IMR-90 (cell line): ENCODE results near the gene PRR27. TPM values are rescaled to one million over a fixed set of nuclear protein-coding genes. Genes with fewer than 3 reads are reported as not detected.

Experiments used
- ATAC-seq: fragments of 200-7000 bp; cut with Tn5 transposase; 2 replicates; pipeline ENCODE4 v1.9.1; 2020; ENCODE audit warnings: low read depth, mild to moderate bottlenecking, moderate library complexity
- BruUV-seq: library from RNA; stranded (reverse); fragments of 400-500 nt; replicated peaks from 2 replicates; lab custom pipeline; 2021; lab: Mats Ljungman, UMichigan
- CTCF ChIA-PET: fragments of 300-600 bp; formaldehyde crosslinking; extraction: SDS; loops from one replicate; lab custom pipeline; 2021; ENCODE audit warnings: antibody characterized with exemption; lab: Yijun Ruan, JAX
- POLR2A ChIA-PET: fragments of 300-600 bp; sonication (Branson Sonifier 250); formaldehyde crosslinking; loops from one replicate; lab custom pipeline; 2022; ENCODE audit warnings: antibody characterized with exemption; ENCODE audit not compliant: unreplicated experiment; lab: Charles Lee
- DNase-seq: peaks from one replicate; pipeline ENCODE4 v3.0.0; 2013
- H2AFZ ChIP-seq: replicated peaks from 2 replicates; pipeline ENCODE3; 2013; ENCODE audit warnings: low read length, mild to moderate bottlenecking; ENCODE audit not compliant: poor library complexity
- H2AK5ac ChIP-seq: 2 replicates; pipeline ENCODE4 v1.6.1; 2013; ENCODE audit warnings: low read depth, low read length, inconsistent platforms
- H2AK9ac ChIP-seq: replicated peaks from 2 replicates; pipeline ENCODE3; 2013; ENCODE audit warnings: mild to moderate bottlenecking, low read depth, low read length, moderate library complexity; ENCODE audit not compliant: poor library complexity
- H2BK120ac ChIP-seq: 2 replicates; pipeline ENCODE4 v1.6.1; 2013; ENCODE audit warnings: low read depth, low read length, inconsistent platforms
- H2BK15ac ChIP-seq: 3 replicates; pipeline ENCODE4 v1.6.1; 2013; ENCODE audit warnings: low read depth, low read length, inconsistent platforms
- H2BK20ac ChIP-seq: 2 replicates; pipeline ENCODE4 v1.6.1; 2013; ENCODE audit warnings: low read depth, mild to moderate bottlenecking, inconsistent platforms, low read length, moderate library complexity
- H2BK5ac ChIP-seq: 2 replicates; pipeline ENCODE4 v1.6.1; 2013; ENCODE audit warnings: mild to moderate bottlenecking, low read depth, low read length, inconsistent platforms; ENCODE audit not compliant: poor library complexity, severe bottlenecking
- H3K14ac ChIP-seq: replicated peaks from 2 replicates; pipeline ENCODE4 v1.6.1; 2013; ENCODE audit warnings: low read depth, low read length, inconsistent platforms
- H3K18ac ChIP-seq: 2 replicates; pipeline ENCODE4 v1.6.1; 2013; ENCODE audit warnings: low read depth, low read length, control low read depth
- H3K23ac ChIP-seq: 2 replicates; pipeline ENCODE4 v1.6.1; 2013; ENCODE audit warnings: low read depth, low read length, inconsistent platforms
- H3K27ac ChIP-seq: 2 replicates; pipeline ENCODE4 v1.5.1; 2013; ENCODE audit warnings: mild to moderate bottlenecking, control low read depth, low read length; ENCODE audit not compliant: insufficient read depth
- H3K27me3 ChIP-seq: 2 replicates; pipeline ENCODE4 v1.6.1; 2013; ENCODE audit warnings: low read length; ENCODE audit not compliant: control insufficient read depth, insufficient read depth
- H3K36me3 ChIP-seq: 2 replicates; pipeline ENCODE4 v1.6.1; 2013; ENCODE audit warnings: low read length, mixed read lengths; ENCODE audit not compliant: control insufficient read depth, insufficient read depth
- H3K4ac ChIP-seq: 2 replicates; pipeline ENCODE4 v1.6.1; 2013; ENCODE audit warnings: low read depth, low read length, inconsistent platforms
- H3K4me1 ChIP-seq: 2 replicates; pipeline ENCODE4 v1.6.1; 2013; ENCODE audit warnings: low read length, mixed read lengths; ENCODE audit not compliant: control insufficient read depth, insufficient read depth
- H3K4me2 ChIP-seq: 2 replicates; pipeline ENCODE4 v1.6.1; 2013; ENCODE audit warnings: low read depth, mild to moderate bottlenecking, control low read depth, low read length, moderate library complexity
- H3K4me3 ChIP-seq: 2 replicates; pipeline ENCODE4 v1.5.1; 2013; ENCODE audit warnings: low read depth, mild to moderate bottlenecking, control low read depth, low read length, moderate library complexity; ENCODE audit not compliant: insufficient read depth
- H3K56ac ChIP-seq: 2 replicates; pipeline ENCODE4 v1.6.1; 2013; ENCODE audit warnings: low read length, inconsistent platforms; ENCODE audit not compliant: insufficient read depth; ENCODE audit errors: extremely low read depth
- H3K79me1 ChIP-seq, 2 experiments: 2 replicates each; pipeline ENCODE4 v1.6.1; 2013; ENCODE audit warnings: low read length in 2 of 2, inconsistent platforms in 1 of 2, low read depth in 1 of 2
- H3K9ac ChIP-seq: 2 replicates; pipeline ENCODE4 v1.6.1; 2013; ENCODE audit warnings: low read depth, low read length, control low read depth
- H3K9me1 ChIP-seq: 2 replicates; pipeline ENCODE4 v1.6.1; 2013; ENCODE audit warnings: low read length, inconsistent platforms; ENCODE audit not compliant: insufficient read depth
- H3K9me3 ChIP-seq: 2 replicates; pipeline ENCODE4 v1.6.1; 2013; ENCODE audit warnings: low read length; ENCODE audit not compliant: control insufficient read depth, insufficient read depth
- H4K20me1 ChIP-seq: 2 replicates; pipeline ENCODE4 v1.6.1; 2013; ENCODE audit warnings: low read length, inconsistent platforms; ENCODE audit not compliant: insufficient read depth
- H4K5ac ChIP-seq: 2 replicates; pipeline ENCODE4 v1.6.1; 2013; ENCODE audit warnings: mild to moderate bottlenecking, low read depth, low read length, control low read depth
- H4K8ac ChIP-seq, 2 experiments: 2 replicates each; pipeline ENCODE4 v1.6.1; 2013; ENCODE audit warnings: low read depth in 2 of 2, low read length in 2 of 2, control low read depth in 1 of 2, inconsistent platforms in 1 of 2
- H4K91ac ChIP-seq: 2 replicates; pipeline ENCODE4 v1.6.1; 2013; ENCODE audit warnings: low read depth, low read length, inconsistent platforms; ENCODE audit not compliant: insufficient read depth
- BHLHE40 ChIP-seq: fragments of 150-350 bp; IDR thresholded peaks from 2 replicates; pipeline ENCODE4 v1.6.1; 2016; ENCODE audit warnings: mild to moderate bottlenecking, low read depth, low read length
- CEBPB ChIP-seq: IDR thresholded peaks from 2 replicates; pipeline ENCODE4 v1.6.1; 2012; ENCODE audit warnings: low read depth, low read length, improper control_type of control experiment
- CHD1 ChIP-seq: IDR thresholded peaks from 2 replicates; pipeline ENCODE4 v1.6.1; 2012; ENCODE audit warnings: low read depth, low read length, improper control_type of control experiment
- FOS ChIP-seq: fragments of 150-350 bp; IDR thresholded peaks from 2 replicates; pipeline ENCODE4 v1.6.1; 2016; ENCODE audit warnings: low read depth, low read length
- MAFK ChIP-seq: IDR thresholded peaks from 2 replicates; pipeline ENCODE4 v1.6.1; 2012; ENCODE audit warnings: low read depth, low read length, improper control_type of control experiment
- MAZ ChIP-seq: IDR thresholded peaks from 2 replicates; pipeline ENCODE4 v1.6.1; 2012; ENCODE audit warnings: low read depth, mild to moderate bottlenecking, low read length, improper control_type of control experiment, moderate library complexity, borderline replicate concordance
- MXI1 ChIP-seq: IDR thresholded peaks from 2 replicates; pipeline ENCODE4 v1.6.1; 2012; ENCODE audit warnings: low read depth, mild to moderate bottlenecking, low read length, moderate library complexity, borderline replicate concordance
- NFE2L2 ChIP-seq: fragments of 150-350 bp; IDR thresholded peaks from 2 replicates; pipeline ENCODE4 v1.6.1; 2016; ENCODE audit warnings: low read depth, mild to moderate bottlenecking, low read length
- POLR2A ChIP-seq: IDR thresholded peaks from 2 replicates; pipeline ENCODE4 v1.6.1; 2012; ENCODE audit warnings: mild to moderate bottlenecking, low read depth, low read length
- RAD21 ChIP-seq: IDR thresholded peaks from 2 replicates; pipeline ENCODE4 v1.6.1; 2012; ENCODE audit warnings: low read length, improper control_type of control experiment
- RCOR1 ChIP-seq: IDR thresholded peaks from 2 replicates; pipeline ENCODE4 v1.6.1; 2012; ENCODE audit warnings: mild to moderate bottlenecking, low read length, improper control_type of control experiment; ENCODE audit not compliant: insufficient replicate concordance
- RFX5 ChIP-seq: IDR thresholded peaks from 2 replicates; pipeline ENCODE4 v1.8.0; 2012; ENCODE audit warnings: low read depth, mild to moderate bottlenecking, low read length, moderate library complexity
- SMC3 ChIP-seq: fragments of 150-350 bp; IDR thresholded peaks from 2 replicates; pipeline ENCODE4 v1.6.1; 2016; ENCODE audit warnings: low read depth, mild to moderate bottlenecking, antibody characterized with exemption, low read length, moderate library complexity
- WGBS, 2 experiments: methylation state at CpG; one replicate each; pipeline versions ENCODE4 v1.1.5 to v1.1.7; 2013; ENCODE audit warnings: missing lambda C conversion rate in 2 of 2; ENCODE audit not compliant: insufficient read length in 1 of 2; ENCODE audit errors: extremely low coverage in 2 of 2; 5-methylcytosine and 5-hydroxymethylcytosine counted together
- dilution Hi-C: fragments of 300-500 bp; cut with HindIII; formaldehyde crosslinking; loops from one replicate; pipeline ENCODE4 v1.14.3; 2018; ENCODE audit warnings: low sequenced_read_pairs; ENCODE audit not compliant: unreplicated experiment
- in situ Hi-C: fragments of 300-500 bp; cut with MboI; formaldehyde crosslinking; loops from 3 replicates; pipeline ENCODE4 v1.14.3; 2019; ENCODE audit warnings: low sequenced_read_pairs, inconsistent platforms, mixed read lengths
- intact Hi-C: fragments of 100-400 bp; cut with micrococcal nuclease; formaldehyde crosslinking; loops from 2 replicates; pipeline ENCODE4 v1.10.0; 2022
- polyA plus RNA-seq, 3 experiments: library from polyadenylated mRNA; depleted of rRNA; stranded (reverse); fragments of >200 nt; gene quantifications; 2 replicates each; pipeline ENCODE4 v1.2.3, GENCODE V29; 2012; ENCODE audit warnings: low replicate concordance in 1 of 3
- total RNA-seq: library from RNA; depleted of rRNA; stranded (reverse); fragments of >200 nt; gene quantifications from 2 replicates; pipeline ENCODE4 v1.2.3, GENCODE V29; 2012
- TF ChIP-seq, protein P1 (sequence below): fragments of 150-350 bp; IDR thresholded peaks from 2 replicates; pipeline ENCODE4 v1.6.1; 2017; ENCODE audit warnings: mild to moderate bottlenecking, antibody characterized with exemption, low read length, low read depth
- TF ChIP-seq, protein P2 (sequence below): fragments of 150-350 bp; IDR thresholded peaks from 2 replicates; pipeline ENCODE4 v1.6.1; 2016; ENCODE audit warnings: low read depth, mild to moderate bottlenecking, low read length, moderate library complexity, borderline replicate concordance
- TF ChIP-seq, protein P3 (sequence below): conservative IDR thresholded peaks from 2 replicates; pipeline ENCODE4 v1.5.1; 2012; ENCODE audit warnings: mild to moderate bottlenecking, low read depth, low read length, improper control_type of control experiment

Gene PRR27
- total and polyA plus RNA-seq, 2 of the 4 experiments (the other 2 are of a cell fraction) = not detected

DNA sequence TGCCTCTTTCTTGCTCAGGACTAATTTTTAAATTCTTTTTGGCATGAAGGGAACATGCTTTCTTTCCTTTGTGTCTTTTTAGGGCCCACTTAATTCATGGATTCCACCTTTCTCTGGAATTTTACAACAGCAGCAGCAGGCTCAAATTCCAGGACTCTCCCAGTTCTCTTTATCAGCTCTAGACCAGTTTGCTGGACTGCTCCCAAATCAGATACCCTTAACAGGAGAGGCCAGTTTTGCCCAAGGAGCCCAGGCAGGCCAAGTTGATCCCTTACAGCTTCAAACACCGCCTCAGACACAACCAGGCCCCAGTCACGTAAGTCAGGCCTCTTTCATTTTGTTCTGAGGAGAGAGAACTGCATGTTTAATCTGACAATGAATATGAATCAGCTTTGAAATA lies 43.8 kb downstream of the PRR27 start:
- intact Hi-C loops = no loop called here
- H3K27ac ChIP-seq = no peak overlapping the region
- no peaks in the 10 kb centered on the region for H4K20me1 ChIP-seq
- H2AK5ac ChIP-seq = no peak overlapping the region
- no peak overlapping the region for H3K4ac ChIP-seq
- no peak overlapping the region for H3K18ac ChIP-seq
- H3K14ac ChIP-seq = no peak overlapping the region
- H4K8ac ChIP-seq = no peak overlapping the region
- POLR2A ChIA-PET = no interaction called here
- H3K36me3 ChIP-seq = no peaks in the 10 kb centered on the region
- no peak overlapping the region for H3K4me3 ChIP-seq
- BruUV-seq = no TSS peak
- H3K9me1 ChIP-seq = no peaks in the 10 kb centered on the region
- H2BK15ac ChIP-seq = no peak overlapping the region
- CTCF ChIA-PET = no interaction called here
- dilution Hi-C loops = no loop called here
- H2AK9ac ChIP-seq = no peak overlapping the region
- no peaks in the 10 kb centered on the region for H3K9me3 ChIP-seq
- no peak overlapping the region for H3K56ac ChIP-seq
- TF ChIP-seq BHLHE40 (no peak), RCOR1 (no peak), FOS (no peak), POLR2A (no peak), MXI1 (no peak), NFE2L2 (no peak), SMC3 (no peak), RFX5 (no peak), RAD21 (no peak), MAFK (no peak), CEBPB (no peak), MAZ (no peak), CHD1 (no peak)
- TF ChIP-seq, protein P1, sequence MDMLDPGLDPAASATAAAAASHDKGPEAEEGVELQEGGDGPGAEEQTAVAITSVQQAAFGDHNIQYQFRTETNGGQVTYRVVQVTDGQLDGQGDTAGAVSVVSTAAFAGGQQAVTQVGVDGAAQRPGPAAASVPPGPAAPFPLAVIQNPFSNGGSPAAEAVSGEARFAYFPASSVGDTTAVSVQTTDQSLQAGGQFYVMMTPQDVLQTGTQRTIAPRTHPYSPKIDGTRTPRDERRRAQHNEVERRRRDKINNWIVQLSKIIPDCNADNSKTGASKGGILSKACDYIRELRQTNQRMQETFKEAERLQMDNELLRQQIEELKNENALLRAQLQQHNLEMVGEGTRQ = no peak
- TF ChIP-seq, protein P2, sequence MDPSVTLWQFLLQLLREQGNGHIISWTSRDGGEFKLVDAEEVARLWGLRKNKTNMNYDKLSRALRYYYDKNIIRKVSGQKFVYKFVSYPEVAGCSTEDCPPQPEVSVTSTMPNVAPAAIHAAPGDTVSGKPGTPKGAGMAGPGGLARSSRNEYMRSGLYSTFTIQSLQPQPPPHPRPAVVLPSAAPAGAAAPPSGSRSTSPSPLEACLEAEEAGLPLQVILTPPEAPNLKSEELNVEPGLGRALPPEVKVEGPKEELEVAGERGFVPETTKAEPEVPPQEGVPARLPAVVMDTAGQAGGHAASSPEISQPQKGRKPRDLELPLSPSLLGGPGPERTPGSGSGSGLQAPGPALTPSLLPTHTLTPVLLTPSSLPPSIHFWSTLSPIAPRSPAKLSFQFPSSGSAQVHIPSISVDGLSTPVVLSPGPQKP = no peak
- TF ChIP-seq, protein P3, sequence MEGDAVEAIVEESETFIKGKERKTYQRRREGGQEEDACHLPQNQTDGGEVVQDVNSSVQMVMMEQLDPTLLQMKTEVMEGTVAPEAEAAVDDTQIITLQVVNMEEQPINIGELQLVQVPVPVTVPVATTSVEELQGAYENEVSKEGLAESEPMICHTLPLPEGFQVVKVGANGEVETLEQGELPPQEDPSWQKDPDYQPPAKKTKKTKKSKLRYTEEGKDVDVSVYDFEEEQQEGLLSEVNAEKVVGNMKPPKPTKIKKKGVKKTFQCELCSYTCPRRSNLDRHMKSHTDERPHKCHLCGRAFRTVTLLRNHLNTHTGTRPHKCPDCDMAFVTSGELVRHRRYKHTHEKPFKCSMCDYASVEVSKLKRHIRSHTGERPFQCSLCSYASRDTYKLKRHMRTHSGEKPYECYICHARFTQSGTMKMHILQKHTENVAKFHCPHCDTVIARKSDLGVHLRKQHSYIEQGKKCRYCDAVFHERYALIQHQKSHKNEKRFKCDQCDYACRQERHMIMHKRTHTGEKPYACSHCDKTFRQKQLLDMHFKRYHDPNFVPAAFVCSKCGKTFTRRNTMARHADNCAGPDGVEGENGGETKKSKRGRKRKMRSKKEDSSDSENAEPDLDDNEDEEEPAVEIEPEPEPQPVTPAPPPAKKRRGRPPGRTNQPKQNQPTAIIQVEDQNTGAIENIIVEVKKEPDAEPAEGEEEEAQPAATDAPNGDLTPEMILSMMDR = no peak
- no peaks in the 10 kb centered on the region for H3K27me3 ChIP-seq
- no peak overlapping the region for H2AFZ ChIP-seq
- no peak overlapping the region for H2BK120ac ChIP-seq
- no peak overlapping the region for H2BK5ac ChIP-seq
- DNase-seq = no peak
- in situ Hi-C loops = no loop called here
- no peak overlapping the region for H3K23ac ChIP-seq
- no peak overlapping the region for H3K9ac ChIP-seq
- no peak overlapping the region for H3K4me2 ChIP-seq
- no peaks in the 10 kb centered on the region for H3K79me1 ChIP-seq
- no peak overlapping the region for H2BK20ac ChIP-seq
- H4K5ac ChIP-seq = no peak overlapping the region
- H3K4me1 ChIP-seq = no peaks in the 10 kb centered on the region
- no CpG with 5 or more reads among the region's 2 CpGs for WGBS, 2 experiments
- no peak overlapping the region for H4K91ac ChIP-seq
- no peak for ATAC-seq
